A549 (cell line): ENCODE results near the gene MAP4K2.

Experiments used
- FOSL2 ChIP-seq, 2 experiments: fragments of 450-650 bp in 1 of 2; fragments of >200 bp in 1 of 2; sonication (Bioruptor Twin) in 1 of 2; formaldehyde crosslinking; IDR thresholded peaks; 2 replicates each; pipeline versions ENCODE4 v1.5.0 to v1.6.1; 2016 to 2020; ENCODE audit warnings: mild to moderate bottlenecking in 1 of 2, moderate library complexity in 1 of 2
- HOXB13 ChIP-seq: fragments of 250-450 bp; sonication (Bioruptor Pico); IDR thresholded peaks from 2 replicates; pipeline ENCODE4 v1.5.0; 2020; ENCODE audit warnings: low read depth, mild to moderate bottlenecking, moderate library complexity
- MAZ ChIP-seq: fragments of 150-350 bp; IDR thresholded peaks from 2 replicates; pipeline ENCODE4 v1.6.1; 2014; ENCODE audit warnings: antibody characterized with exemption, low read depth, low read length, borderline replicate concordance
- NR3C1 ChIP-seq: fragments of >200 bp; sonication (Bioruptor Twin); formaldehyde crosslinking; IDR thresholded peaks from 3 replicates; pipeline ENCODE4 v1.6.1; 2017
- POLR2A ChIP-seq: IDR thresholded peaks from 2 replicates; pipeline ENCODE4 v1.6.1; 2012; ENCODE audit warnings: mild to moderate bottlenecking, low read length
- TF ChIP-seq, protein P1 (sequence below): IDR thresholded peaks from 2 replicates; pipeline ENCODE4 v1.6.1; 2012
- TF ChIP-seq, protein P2 (sequence below): fragments of >200 bp; sonication (Bioruptor Twin); formaldehyde crosslinking; IDR thresholded peaks from 3 replicates; pipeline ENCODE4 v1.5.1; 2016

- TF ChIP-seq FOSL2 (IDR thresholded peaks at IDR 0.05), result no peak
- TF ChIP-seq FOSL2 (CRISPR knock-in tag; IDR thresholded peaks at IDR 0.05), result no peak
- TF ChIP-seq, protein P1, sequence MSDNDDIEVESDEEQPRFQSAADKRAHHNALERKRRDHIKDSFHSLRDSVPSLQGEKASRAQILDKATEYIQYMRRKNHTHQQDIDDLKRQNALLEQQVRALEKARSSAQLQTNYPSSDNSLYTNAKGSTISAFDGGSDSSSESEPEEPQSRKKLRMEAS, result no peak
- TF ChIP-seq, protein P2, sequence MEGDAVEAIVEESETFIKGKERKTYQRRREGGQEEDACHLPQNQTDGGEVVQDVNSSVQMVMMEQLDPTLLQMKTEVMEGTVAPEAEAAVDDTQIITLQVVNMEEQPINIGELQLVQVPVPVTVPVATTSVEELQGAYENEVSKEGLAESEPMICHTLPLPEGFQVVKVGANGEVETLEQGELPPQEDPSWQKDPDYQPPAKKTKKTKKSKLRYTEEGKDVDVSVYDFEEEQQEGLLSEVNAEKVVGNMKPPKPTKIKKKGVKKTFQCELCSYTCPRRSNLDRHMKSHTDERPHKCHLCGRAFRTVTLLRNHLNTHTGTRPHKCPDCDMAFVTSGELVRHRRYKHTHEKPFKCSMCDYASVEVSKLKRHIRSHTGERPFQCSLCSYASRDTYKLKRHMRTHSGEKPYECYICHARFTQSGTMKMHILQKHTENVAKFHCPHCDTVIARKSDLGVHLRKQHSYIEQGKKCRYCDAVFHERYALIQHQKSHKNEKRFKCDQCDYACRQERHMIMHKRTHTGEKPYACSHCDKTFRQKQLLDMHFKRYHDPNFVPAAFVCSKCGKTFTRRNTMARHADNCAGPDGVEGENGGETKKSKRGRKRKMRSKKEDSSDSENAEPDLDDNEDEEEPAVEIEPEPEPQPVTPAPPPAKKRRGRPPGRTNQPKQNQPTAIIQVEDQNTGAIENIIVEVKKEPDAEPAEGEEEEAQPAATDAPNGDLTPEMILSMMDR, result no peak
- TF ChIP-seq NR3C1, result no peak
- no peak for TF ChIP-seq MAZ
- TF ChIP-seq HOXB13 (CRISPR knock-in tag), result no peak
- TF ChIP-seq POLR2A, result no peak
Observed at GRCh38 chr11:64799256-64799622, 3.8 kb downstream of the MAP4K2 start.
